ENCODE results near the gene MIXL1.
A peak's percentile ranks its signal among the peaks of the same experiment; 100 is the strongest.
"Not testable (repeated sequence)": the region's sequence is repeated elsewhere in the genome, so short reads cannot be mapped to it uniquely, and the experiment has no call there.

Gene MIXL1

GRCh38 chr1:226223157-226223785, at the start of gene MIXL1:
Gene MIXL1, plus strand, starts transcription at chr1:226223664. Its CDS starts 18 bp downstream, at chr1:226223682.
- no peak for DNase-seq

DNA sequence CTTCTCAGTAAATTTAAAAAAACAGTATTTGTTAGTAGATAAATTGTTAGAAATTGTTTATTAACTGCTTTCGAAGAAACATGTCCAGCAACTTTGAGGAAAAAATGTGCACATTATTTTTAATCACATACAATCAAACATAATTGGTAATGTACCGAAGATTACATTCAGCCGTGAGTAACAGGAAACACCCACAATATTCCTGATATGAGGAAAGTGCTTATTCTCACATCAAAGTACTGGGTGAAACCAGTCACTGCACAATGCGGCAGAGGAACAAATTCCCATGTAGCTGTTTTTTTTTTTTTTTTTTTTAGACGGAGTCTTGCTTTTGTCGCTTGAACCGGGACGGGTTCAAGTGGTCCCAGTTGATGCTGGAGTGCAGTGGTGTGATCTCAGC, 46.6 kb upstream of the MIXL1 start:
- no peak for DNase-seq

DNA sequence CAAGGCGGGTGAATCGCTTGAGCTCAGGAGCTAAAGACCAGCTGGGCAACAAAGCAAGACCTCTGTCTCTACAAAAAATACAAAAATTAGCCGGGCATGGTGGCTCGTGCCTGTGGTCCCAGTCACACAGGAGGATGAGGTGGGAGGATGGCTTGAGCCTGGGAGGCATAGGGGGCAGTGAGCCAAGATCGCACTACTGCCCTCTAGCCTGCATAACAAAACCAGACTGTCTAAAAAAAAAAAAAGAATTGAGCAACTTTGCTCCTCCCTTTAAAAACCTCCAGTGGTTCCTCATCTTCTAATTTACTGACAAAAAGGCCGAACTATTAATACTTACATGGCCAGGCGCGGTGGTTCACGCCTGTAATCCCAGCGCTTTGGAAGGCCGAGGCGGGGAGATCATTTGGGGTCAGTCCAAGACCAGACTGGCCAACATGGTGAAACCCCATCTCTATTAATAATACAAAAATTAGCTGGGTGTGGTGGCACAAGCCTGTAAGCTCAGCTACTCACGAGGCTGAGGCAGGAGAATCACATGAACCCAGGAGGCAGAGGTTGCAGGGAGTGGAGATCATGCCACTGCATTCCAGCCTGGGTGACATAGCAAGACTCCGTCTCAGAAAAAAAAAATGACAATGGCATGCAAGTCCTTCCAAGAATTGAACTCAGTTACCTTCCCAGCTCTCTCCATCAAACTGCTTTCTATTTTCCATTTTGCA, 41.3 kb upstream of the MIXL1 start:
- no peak for DNase-seq

GRCh38 chr1:226185141-226186036, 38.1 kb upstream of the MIXL1 start:
- no peak for DNase-seq

DNA sequence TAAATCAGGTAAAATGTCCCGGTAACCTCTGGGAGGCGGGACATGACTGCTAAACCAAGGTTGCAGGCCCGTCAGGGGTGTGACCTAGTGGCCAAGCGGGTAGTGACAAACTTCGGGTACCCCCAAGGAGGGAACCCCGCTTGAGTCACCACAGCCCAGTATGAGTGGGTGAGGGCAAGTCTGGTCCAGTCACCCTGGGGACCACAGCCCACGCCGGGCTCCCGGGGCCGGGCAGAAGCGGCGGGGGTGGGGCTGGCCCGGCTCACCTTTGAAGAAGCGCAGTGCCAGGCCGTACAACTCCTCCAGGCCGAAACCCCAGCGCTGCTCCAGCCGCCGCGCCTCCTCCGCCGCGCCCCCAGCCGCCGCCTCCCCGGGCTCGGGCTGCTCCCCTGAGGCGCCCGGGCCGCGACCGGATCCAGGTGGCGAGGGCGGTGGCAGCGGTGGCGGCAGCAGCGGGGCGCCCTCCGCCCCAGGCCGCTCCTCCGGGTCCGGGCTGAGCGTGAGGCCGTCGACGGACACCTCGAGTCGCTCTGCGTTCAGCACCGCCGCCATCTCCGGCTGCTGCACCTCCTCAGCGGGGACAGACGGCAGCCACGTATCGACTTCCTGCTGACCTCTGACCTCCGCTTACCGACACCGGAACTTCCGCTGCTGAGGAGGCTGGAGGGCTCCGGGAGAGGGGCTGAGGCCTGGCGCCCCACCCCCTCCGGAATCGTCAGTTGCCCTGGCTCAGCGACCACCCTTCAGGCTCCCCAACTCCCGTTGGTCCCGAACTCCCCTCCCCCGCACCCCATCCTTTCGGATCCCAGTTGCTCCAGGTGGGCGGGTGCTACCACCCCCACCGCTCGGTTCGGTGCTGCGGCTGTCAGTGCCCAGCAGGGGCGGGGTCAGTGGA, 37.1 kb upstream of the MIXL1 start, which contains the start of gene ACBD3:
Gene ACBD3 (minus strand): TSS at position 618 of the 895 bp plus-strand sequence. CDS start 66 bp downstream, at position 552.
- peak; percentile 41 for DNase-seq

GRCh38 chr1:226187019-226187322, 36.5 kb upstream of the MIXL1 start:
- no peak for DNase-seq

- DNase-seq, result no peak
These were observed 36.1 kb upstream of the MIXL1 start for GRCh38 chr1:226187380-226187779.

DNA sequence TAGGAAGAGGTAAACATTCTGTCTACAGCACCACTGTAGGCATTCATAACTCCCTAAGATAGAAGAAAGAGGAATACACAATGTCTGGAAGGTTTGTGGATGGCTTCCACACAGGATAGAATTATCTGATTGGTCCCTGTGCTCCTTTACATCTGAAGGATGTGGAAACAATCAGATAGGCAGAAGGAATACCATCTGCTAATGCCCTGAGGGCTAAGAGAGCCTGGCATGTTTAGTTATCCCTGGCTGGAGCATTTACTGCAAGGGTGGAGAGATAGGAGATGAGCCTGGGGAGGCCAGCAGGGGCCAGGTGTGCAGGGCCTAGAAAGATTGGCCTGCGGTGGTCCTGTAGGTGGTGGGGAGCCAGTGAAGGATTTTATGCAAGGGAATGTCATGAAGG, 28.3 kb upstream of the MIXL1 start:
- DNase-seq, result no peak

- DNase-seq, result no peak
These were observed 23.5 kb upstream of the MIXL1 start for GRCh38 chr1:226199971-226200370.

DNA sequence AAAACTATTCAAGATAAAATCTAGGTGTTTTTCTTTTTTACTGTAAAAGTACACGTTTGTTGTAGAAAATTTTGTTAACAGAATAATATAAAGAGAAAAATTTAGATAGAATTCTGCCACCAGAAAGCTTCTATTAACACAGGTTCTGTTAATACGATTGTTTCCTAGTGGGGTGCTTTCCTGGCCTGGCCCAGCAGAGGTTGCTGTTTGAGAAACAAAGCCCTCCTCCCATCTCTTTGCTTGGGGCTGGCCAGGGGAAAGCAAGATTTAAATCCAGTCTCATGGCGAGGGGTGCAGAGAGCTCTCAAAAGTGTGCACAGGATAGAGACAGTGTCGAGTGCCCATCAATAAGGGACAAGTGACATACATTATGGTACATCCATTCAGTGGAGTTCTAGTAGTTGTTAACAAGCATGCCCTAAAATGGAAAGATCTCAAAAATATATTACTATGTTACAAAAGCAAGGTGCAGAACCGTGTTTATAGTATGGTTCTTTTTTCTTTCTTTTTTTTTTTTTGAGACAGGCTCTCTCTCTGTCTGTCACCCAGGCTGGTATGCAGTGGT, 22.4 kb upstream of the MIXL1 start:
- no peak for DNase-seq

GRCh38 chr1:226202246-226202645, 21.2 kb upstream of the MIXL1 start:
- no peak for DNase-seq

DNA sequence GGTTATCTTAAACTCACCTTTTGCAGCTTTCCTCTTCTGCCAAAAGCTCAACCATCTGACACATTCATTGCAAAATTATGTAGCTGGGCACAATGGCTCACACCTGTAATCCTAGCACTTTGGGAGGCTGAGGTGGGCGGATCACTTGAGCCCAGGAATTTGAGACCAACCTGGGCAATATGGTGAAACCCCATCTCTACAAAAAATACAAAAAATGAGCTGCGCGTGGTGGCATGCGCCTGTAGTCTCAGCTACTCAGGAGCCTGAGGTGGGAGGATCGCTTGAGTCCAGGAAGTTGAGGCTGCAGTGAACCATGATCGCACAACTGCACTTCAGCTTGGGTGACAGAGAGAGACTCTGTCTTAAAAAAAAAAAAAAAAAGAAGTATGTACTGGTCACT, 20.8 kb upstream of the MIXL1 start:
- not testable (repeated sequence) for DNase-seq

DNA sequence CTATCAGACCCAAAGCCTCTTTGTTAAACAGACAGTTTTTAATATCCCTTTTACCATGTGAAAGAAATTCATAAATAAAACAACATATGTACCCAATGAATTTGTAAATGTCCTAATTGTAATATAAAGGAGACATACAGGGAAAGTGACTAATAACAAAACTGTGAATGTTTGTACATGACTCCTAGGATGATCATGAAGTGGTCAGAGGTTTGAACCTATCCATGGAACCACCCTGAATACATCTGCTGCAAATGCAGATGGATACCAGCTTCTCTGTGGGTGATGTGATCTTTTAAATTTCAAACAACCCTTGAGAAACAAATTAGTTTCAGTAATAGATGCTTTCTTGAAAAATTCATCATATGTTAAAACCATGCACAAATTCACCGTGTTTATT, 20.2 kb upstream of the MIXL1 start:
- DNase-seq, result no peak

- DNase-seq, result no peak
These were observed 19.8 kb upstream of the MIXL1 start for GRCh38 chr1:226203655-226204054.

GRCh38 chr1:226204198-226204597, 19.3 kb upstream of the MIXL1 start:
- no peak for DNase-seq

DNA sequence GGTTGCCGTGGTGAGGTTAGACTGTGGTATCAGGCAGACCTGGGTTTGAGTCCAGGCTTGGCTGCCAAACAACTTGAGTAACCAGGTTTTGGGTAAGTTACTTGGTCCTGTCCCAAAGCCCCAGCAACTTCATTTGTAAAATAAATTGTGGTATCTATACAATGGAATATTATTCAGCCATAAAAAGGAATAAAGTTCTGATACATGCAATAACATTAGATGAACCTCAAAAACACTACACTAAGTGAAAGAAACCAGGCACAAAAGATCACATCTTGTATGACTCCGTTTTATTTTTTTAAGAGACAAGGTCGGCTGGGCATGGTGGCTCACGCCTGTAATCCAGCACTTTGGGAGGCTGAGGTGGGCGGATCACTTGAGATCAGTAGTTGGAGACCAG, 16.4 kb upstream of the MIXL1 start:
- DNase-seq, result no peak

GRCh38 chr1:226209307-226210059, 14.0 kb upstream of the MIXL1 start:
- no peak for DNase-seq

DNA sequence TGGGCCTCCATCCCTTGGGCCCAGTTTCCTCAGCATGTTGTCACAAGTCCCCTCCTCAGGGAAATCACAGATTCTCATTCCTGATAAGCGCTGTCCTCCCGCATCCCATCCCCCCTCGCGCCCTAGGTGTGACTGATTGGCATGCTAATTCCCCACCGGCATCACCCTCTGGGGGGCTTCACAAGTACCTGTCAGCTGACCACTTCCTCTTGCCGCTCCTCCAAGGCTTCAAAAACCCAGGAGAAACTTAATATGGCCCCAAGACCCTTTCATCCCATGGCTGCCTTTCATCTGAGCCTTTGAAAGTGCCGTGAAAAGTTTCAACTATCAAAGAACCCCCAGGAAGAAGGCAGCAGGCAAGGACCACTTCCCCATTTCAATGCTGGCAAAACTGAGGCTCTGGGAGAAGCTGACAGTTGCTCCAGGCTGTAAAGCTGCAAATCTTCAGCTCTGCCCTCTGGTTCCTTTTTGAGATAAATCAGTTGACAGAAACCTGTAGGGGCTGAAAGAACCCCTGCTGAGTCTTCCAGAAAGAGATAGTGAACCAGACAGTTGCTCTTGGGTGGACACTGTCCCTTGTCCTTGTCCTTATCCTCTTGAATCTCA, 12.8 kb upstream of the MIXL1 start:
- DNase-seq, result no peak

DNA sequence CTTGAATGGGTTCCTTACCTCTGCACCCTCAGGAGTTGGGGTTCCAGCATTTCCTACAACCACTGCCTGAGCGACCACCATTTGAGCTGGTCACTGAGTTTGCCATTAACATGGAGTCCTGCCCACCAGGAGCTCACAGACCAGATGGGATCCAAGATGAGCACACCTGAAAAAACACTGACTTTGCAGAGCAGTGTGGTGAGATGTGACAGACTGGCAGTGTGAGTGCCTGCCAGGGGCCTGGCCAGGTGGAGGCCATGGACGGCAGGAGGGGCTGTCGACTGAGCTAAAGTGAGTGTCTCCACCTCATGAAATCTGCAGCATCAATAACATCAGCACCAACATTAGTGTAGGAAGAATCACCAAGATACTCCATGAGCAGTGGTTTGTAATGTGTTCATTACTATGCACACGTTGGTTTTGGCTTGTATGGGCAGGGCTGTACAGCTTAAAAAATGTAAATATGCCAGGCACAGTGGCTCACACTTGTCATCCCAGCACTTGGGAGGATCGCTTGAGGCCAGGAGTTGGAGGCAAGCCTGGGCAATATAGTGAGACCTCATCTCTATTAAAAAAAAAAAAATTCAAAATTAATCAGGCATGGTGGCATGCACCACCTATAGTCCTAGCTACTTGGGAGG, 12.2 kb upstream of the MIXL1 start:
- DNase-seq, result no peak

GRCh38 chr1:226212545-226212944, 10.9 kb upstream of the MIXL1 start:
- no peak for DNase-seq

GRCh38 chr1:226215239-226215638, 8.2 kb upstream of the MIXL1 start:
- no peak for DNase-seq

All from NCI-H526 treated with DMSO at 0.1 percent for 48 hours (cell line).